Epidermal melanocyte (primary cell): Measurements from ENCODE around the gene TRHDE.

Experiments
- DNase-seq: peaks from one replicate; pipeline ENCODE4 v3.0.0; 2011; ENCODE audit warnings: low spot score; ENCODE audit not compliant: insufficient read length

Gene TRHDE

GRCh38 chr12:72444125-72444524 lies 172.0 kb downstream of the TRHDE start:
- no peak for DNase-seq

- DNase-seq: no peak
These were observed 172.4 kb downstream of the TRHDE start for GRCh38 chr12:72444566-72444965.

- no peak for DNase-seq
These were observed 175.9 kb downstream of the TRHDE start for GRCh38 chr12:72448089-72448488.

GRCh38 chr12:72448805-72449204 lies 176.6 kb downstream of the TRHDE start:
- DNase-seq: no peak

GRCh38 chr12:72453066-72453465 lies 180.9 kb downstream of the TRHDE start:
- no peak for DNase-seq

GRCh38 chr12:72453550-72453949 lies 181.4 kb downstream of the TRHDE start:
- DNase-seq: no peak

GRCh38 chr12:72464471-72464870 lies 192.3 kb downstream of the TRHDE start:
- DNase-seq: no peak

- DNase-seq: no peak
These were observed 193.0 kb downstream of the TRHDE start for GRCh38 chr12:72465155-72465554.

- no peak for DNase-seq
These were observed 193.9 kb downstream of the TRHDE start for GRCh38 chr12:72465940-72466630.

- DNase-seq: no peak
These were observed 195.8 kb downstream of the TRHDE start for GRCh38 chr12:72467985-72468384.

- no peak for DNase-seq
These were observed 196.3 kb downstream of the TRHDE start for GRCh38 chr12:72468505-72468904.

GRCh38 chr12:72471806-72472205 lies 199.6 kb downstream of the TRHDE start:
- DNase-seq: no peak

- no peak for DNase-seq
These were observed 200.2 kb downstream of the TRHDE start for GRCh38 chr12:72472350-72472749.

GRCh38 chr12:72476301-72476700 lies 204.1 kb downstream of the TRHDE start:
- DNase-seq: no peak

GRCh38 chr12:72485017-72485701 lies 213.0 kb downstream of the TRHDE start:
- DNase-seq: no peak

- no peak for DNase-seq
These were observed 219.3 kb downstream of the TRHDE start for GRCh38 chr12:72491426-72491825.

- DNase-seq: no peak
These were observed 221.2 kb downstream of the TRHDE start for GRCh38 chr12:72493407-72493806.

GRCh38 chr12:72498354-72498753 lies 226.2 kb downstream of the TRHDE start:
- no peak for DNase-seq

GRCh38 chr12:72499244-72499643 lies 227.1 kb downstream of the TRHDE start:
- no peak for DNase-seq

GRCh38 chr12:72502546-72502945 lies 230.4 kb downstream of the TRHDE start:
- no peak for DNase-seq

GRCh38 chr12:72505227-72505626 lies 233.1 kb downstream of the TRHDE start:
- no peak for DNase-seq

GRCh38 chr12:72509891-72510290 lies 237.7 kb downstream of the TRHDE start:
- DNase-seq: no peak

GRCh38 chr12:72510772-72511171 lies 238.6 kb downstream of the TRHDE start:
- DNase-seq: no peak
